ENCODE results near the gene KRT32.

DNA sequence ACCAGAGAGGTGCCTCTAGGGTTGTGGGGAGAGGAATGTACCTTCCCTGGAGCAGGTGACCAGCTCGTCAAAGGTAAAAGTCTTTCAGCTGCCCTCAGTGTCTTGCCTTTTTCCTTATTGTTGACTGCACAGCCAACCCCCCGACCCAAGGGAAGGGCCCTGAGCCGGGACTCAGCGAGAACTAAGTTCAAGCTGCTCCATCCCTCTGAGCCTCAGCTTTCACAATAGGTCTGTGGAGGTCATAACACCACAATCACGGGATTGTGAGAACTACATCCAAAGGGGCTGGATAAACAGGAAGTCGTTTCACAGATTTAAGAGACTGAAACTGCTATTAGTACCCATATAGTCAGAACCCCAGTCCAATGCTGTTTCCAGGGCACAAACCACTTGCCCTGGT is 25.2 kb upstream of the KRT32 start:
- TF ChIP-seq, protein P1, sequence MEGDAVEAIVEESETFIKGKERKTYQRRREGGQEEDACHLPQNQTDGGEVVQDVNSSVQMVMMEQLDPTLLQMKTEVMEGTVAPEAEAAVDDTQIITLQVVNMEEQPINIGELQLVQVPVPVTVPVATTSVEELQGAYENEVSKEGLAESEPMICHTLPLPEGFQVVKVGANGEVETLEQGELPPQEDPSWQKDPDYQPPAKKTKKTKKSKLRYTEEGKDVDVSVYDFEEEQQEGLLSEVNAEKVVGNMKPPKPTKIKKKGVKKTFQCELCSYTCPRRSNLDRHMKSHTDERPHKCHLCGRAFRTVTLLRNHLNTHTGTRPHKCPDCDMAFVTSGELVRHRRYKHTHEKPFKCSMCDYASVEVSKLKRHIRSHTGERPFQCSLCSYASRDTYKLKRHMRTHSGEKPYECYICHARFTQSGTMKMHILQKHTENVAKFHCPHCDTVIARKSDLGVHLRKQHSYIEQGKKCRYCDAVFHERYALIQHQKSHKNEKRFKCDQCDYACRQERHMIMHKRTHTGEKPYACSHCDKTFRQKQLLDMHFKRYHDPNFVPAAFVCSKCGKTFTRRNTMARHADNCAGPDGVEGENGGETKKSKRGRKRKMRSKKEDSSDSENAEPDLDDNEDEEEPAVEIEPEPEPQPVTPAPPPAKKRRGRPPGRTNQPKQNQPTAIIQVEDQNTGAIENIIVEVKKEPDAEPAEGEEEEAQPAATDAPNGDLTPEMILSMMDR (conservative IDR thresholded peaks at IDR 0.05; ENCODE audit: low read length): no peak
- no peak for TF ChIP-seq EZH2phosphoT487 (IDR thresholded peaks at IDR 0.05; ENCODE audit: borderline replicate concordance, low read depth, low read length)
